Breast epithelium (tissue), 3 donors: ENCODE measurements around the gene PDE4D.

Experiments used
- POLR2A ChIP-seq: fragments of 450-650 bp; IDR thresholded peaks from one replicate; pipeline ENCODE4 v1.6.1; 2016; ENCODE audit warnings: antibody characterized with exemption, mild to moderate bottlenecking, moderate library complexity
- POLR2AphosphoS5 ChIP-seq, 3 donors: sonication (generic); formaldehyde crosslinking; IDR thresholded peaks; one replicate each; pipeline ENCODE4 v1.6.1; 2017; ENCODE audit warnings: antibody characterized with exemption in 3 of 3
- TF ChIP-seq, protein P1 (sequence below), 3 donors: fragments of 450-650 bp; IDR thresholded peaks; one replicate each; pipeline ENCODE4 v1.5.1; 2016 to 2017; ENCODE audit warnings: antibody characterized with exemption in 3 of 3, mild to moderate bottlenecking in 3 of 3, moderate library complexity in 3 of 3

GRCh38 chr5:58927938-58928337 is 965.6 kb downstream of the PDE4D start:
- TF ChIP-seq, protein P1, sequence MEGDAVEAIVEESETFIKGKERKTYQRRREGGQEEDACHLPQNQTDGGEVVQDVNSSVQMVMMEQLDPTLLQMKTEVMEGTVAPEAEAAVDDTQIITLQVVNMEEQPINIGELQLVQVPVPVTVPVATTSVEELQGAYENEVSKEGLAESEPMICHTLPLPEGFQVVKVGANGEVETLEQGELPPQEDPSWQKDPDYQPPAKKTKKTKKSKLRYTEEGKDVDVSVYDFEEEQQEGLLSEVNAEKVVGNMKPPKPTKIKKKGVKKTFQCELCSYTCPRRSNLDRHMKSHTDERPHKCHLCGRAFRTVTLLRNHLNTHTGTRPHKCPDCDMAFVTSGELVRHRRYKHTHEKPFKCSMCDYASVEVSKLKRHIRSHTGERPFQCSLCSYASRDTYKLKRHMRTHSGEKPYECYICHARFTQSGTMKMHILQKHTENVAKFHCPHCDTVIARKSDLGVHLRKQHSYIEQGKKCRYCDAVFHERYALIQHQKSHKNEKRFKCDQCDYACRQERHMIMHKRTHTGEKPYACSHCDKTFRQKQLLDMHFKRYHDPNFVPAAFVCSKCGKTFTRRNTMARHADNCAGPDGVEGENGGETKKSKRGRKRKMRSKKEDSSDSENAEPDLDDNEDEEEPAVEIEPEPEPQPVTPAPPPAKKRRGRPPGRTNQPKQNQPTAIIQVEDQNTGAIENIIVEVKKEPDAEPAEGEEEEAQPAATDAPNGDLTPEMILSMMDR (IDR thresholded peaks at IDR 0.05): no peak
- TF ChIP-seq POLR2A: no peak
- TF ChIP-seq POLR2AphosphoS5 (IDR thresholded peaks at IDR 0.05): no peak
